HUES6 (cell line): ENCODE results near the gene TATDN3.
"Not testable (repeated sequence)": the region's sequence is repeated elsewhere in the genome, so short reads cannot be mapped to it uniquely, and the experiment has no call there.

Experiments used
- H3K27ac ChIP-seq: 2 replicates; pipeline ENCODE4 v1.7.0; 2013; ENCODE audit warnings: low read depth, mild to moderate bottlenecking, low read length, inconsistent platforms
- H3K27me3 ChIP-seq: 2 replicates; pipeline ENCODE4 v1.6.1; 2013; ENCODE audit warnings: low read length; ENCODE audit not compliant: control insufficient read depth, insufficient read depth
- H3K36me3 ChIP-seq: 2 replicates; pipeline ENCODE4 v1.6.1; 2013; ENCODE audit warnings: low read length; ENCODE audit not compliant: control insufficient read depth, insufficient read depth
- H3K4me1 ChIP-seq: 2 replicates; pipeline ENCODE4 v1.6.1; 2013; ENCODE audit warnings: low read length; ENCODE audit not compliant: control insufficient read depth, insufficient read depth
- H3K4me3 ChIP-seq: 2 replicates; pipeline ENCODE4 v1.5.1; 2013; ENCODE audit warnings: low read depth, low read length
- H3K9ac ChIP-seq: one replicate; pipeline ENCODE4 v1.6.1; 2013; ENCODE audit warnings: mild to moderate bottlenecking, low read length
- H3K9me3 ChIP-seq: 2 replicates; pipeline ENCODE4 v1.6.1; 2013; ENCODE audit warnings: low read depth, low read length; ENCODE audit not compliant: control insufficient read depth, insufficient read depth

TATDN3 gene

DNA sequence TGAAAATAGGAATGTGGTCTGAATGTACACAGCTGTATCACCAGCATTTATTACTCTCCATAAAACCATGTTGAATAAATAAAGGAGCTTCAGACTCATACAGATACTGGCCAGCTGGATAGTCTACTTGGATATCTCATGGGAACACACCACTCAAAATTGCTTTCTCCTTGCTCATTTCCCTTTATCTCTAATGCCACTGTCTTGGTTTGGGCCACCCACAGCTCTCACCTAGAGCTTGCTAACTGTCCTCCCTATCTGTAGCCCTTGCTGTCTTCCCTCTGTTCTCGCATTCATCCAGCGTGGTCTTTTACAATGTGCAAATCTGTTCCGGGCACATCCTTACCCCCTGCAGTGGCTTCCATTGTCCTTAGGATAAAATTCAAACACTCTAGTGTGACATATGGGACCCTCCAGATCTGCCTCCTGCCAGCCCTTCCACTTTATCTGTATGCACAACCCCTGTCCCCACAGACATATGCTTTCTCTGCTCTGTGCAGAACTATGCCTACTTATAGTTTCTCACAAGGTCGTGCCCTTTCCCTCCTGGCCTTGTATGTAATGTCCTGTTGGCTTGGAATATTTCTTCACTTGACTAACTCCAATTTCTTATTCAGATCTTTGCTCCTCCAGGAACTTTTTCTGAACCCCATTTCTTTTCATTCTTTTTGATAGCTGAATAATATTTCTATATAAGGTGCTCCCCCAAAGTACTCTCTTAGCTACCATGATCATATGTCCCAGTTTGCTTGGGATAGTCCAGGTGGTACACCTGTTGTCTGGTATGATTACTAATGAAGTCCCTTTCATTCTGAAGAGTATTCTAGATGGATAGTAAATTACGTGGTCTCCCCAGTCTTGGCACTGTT, 69.3 kb downstream of the TATDN3 start:
- no peaks in the 10 kb centered on the region for H3K27me3 ChIP-seq
- no peak overlapping the region for H3K27ac ChIP-seq
- peaks cover 7% of the 10 kb centered on the region; the same call in 1 of the 2 replicates for H3K4me1 ChIP-seq
- H3K9ac ChIP-seq, result peak overlapping the region; percentile 29
- peaks cover 61% of the 10 kb centered on the region for H3K36me3 ChIP-seq
- H3K9me3 ChIP-seq, result peaks cover 6% of the 10 kb centered on the region; the same call in 1 of the 2 replicates
- H3K4me3 ChIP-seq, result peak overlapping the region; percentile 99

DNA sequence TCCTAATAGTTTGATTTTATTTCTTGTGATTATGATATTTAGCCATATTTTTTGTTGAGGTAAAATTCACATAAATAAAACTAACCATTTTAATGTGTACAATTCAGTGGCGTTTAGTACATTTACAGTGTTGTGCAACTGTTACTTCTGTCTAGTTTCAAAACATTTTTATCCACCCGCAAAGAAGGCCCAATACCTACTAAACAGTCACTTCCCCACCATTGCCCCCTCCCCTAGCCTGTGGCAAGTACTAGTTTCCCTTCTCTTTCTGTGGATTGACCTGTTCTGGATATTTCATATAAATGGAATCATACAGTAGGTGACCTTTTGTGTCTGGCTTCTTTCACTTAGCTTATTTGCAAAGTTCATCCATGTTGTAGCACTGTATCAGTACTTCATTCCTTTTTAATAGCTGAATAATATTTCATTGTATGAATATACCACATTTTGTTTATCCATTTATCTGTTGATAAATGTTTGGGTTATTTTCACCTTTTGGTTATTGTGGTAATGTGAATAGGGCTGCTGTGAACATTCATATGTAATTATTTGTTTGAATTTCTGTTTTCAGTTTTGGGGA, 70.5 kb downstream of the TATDN3 start:
- H3K36me3 ChIP-seq, result peaks cover 73% of the 10 kb centered on the region
- no peaks in the 10 kb centered on the region for H3K27me3 ChIP-seq
- no peaks in the 10 kb centered on the region for H3K4me1 ChIP-seq
- H3K4me3 ChIP-seq, result peak overlapping the region; percentile 57
- peaks cover 6% of the 10 kb centered on the region; the same call in 1 of the 2 replicates for H3K9me3 ChIP-seq
- H3K9ac ChIP-seq, result no peak overlapping the region
- no peak overlapping the region for H3K27ac ChIP-seq

DNA sequence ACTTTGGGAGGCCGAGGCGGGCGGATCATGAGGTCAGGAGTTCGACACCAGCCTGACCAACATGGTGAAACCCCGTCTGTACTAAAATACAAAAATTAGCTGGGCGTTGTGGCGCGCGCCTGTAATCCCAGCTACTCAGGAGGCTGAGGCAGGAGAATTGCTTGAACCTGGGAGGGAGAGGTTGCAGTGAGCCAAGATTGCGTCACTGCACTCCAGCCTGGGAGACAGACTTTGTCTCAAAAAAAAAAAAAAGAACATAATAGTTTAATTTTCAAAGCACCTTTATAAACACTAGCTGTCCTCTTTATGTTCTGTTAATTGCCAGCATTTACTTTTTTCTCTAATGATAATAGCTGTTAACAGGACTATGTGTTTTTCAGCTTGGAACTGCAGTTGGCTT, 71.7 kb downstream of the TATDN3 start:
- not testable (repeated sequence) for H3K4me1 ChIP-seq, H3K27me3 ChIP-seq, H3K9ac ChIP-seq, H3K27ac ChIP-seq, H3K9me3 ChIP-seq
- H3K36me3 ChIP-seq, result peaks cover 83% of the 10 kb centered on the region
- H3K4me3 ChIP-seq, result peak overlapping the region; percentile 57

DNA sequence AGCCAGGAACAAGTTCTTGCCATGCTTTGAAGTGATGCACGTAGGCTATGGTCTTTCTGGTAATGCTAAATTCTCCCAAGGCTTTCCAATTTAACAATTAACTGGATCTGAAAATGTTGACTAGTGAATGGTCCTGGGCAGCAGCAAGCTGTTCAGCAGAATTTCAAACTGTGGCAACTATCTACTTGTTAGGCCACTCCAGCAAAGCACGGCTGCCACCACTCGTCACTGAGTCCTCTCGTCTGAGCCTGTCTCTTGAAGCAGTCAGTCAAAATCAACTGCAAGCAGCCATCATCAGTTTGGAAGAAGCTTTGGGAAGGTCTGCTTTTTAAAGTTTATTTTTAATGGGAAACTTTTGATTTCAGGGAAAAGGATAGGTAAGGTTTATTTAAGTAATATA, 72.5 kb downstream of the TATDN3 start:
- Histone ChIP-seq H3K4me3 (0 out of 2 replicates have a peak overlapping the region, but pooled peaks have one; percentile 0), H3K9ac (no peak overlapping the region), H3K27me3 (no peaks in the 10 kb centered on the region), H3K4me1 (no peaks in the 10 kb centered on the region), H3K9me3 (peaks cover 6% of the 10 kb centered on the region; the same call in 1 of the 2 replicates), H3K36me3 (peaks cover 86% of the 10 kb centered on the region), H3K27ac (no peak overlapping the region)
